T-cell (primary cell): ENCODE results near the gene DRICH1. TPM values are rescaled to one million over a fixed set of nuclear protein-coding genes. Genes with fewer than 3 reads are reported as not detected.
"Not testable (repeated sequence)": the region's sequence is repeated elsewhere in the genome, so short reads cannot be mapped to it uniquely, and the experiment has no call there.

ENCODE experiments used
- ATAC-seq, 4 experiments: fragments of 200-7000 bp in 3 of 4; fragments of 150-1000 bp in 1 of 4; cut with Tn5 transposase; replicated peaks in 1 of 4; 1 replicate in 3 of 4; 2 replicates in 1 of 4; pipeline ENCODE4 v1.10.0; 2021; ENCODE audit warnings: moderate library complexity in 3 of 4, mild to moderate bottlenecking in 2 of 4, moderate number of reproducible peaks in 1 of 4
- CTCF ChIA-PET, 2 donors: fragments of 300-600 bp; sonication (Branson Sonifier 250); formaldehyde crosslinking; loops; one replicate each; lab custom pipeline; 2022; ENCODE audit warnings: antibody characterized with exemption in 2 of 2; lab: Charles Lee
- POLR2A ChIA-PET, 2 donors: fragments of 300-600 bp; sonication (Branson Sonifier 250); formaldehyde crosslinking; loops; one replicate each; lab custom pipeline; 2022; ENCODE audit warnings: antibody characterized with exemption in 2 of 2; lab: Charles Lee
- DNase-seq, 35 experiments: peaks; one replicate each; pipeline versions ENCODE4 v3.0.0 to v3.0.0-alpha.2; 2013 to 2023
- H3K27ac ChIP-seq: one replicate; pipeline ENCODE4 v1.5.1; 2013; ENCODE audit warnings: low read length
- H3K27me3 ChIP-seq, 2 experiments: replicated peaks in 1 of 2; 1 replicate in 1 of 2; 2 replicates in 1 of 2; pipeline versions ENCODE4 v1.6.1 to v1.7.0; 2013; ENCODE audit warnings: low read length in 1 of 2, mixed read lengths in 1 of 2; ENCODE audit not compliant: control insufficient read depth in 2 of 2, insufficient read depth in 2 of 2; ENCODE audit errors: extremely low read depth in 1 of 2
- H3K36me3 ChIP-seq, 2 donors: 1 replicate in 1 of 2; 2 replicates in 1 of 2; pipeline versions ENCODE4 v1.6.1 to v1.7.0; 2013; ENCODE audit warnings: low read length in 1 of 2; ENCODE audit not compliant: control insufficient read depth in 2 of 2, insufficient read depth in 1 of 2; ENCODE audit errors: extremely low read depth in 1 of 2
- H3K4me1 ChIP-seq, 2 experiments: 1 replicate in 1 of 2; 2 replicates in 1 of 2; pipeline versions ENCODE4 v1.6.1 to v1.7.0; 2013; ENCODE audit warnings: low read length in 2 of 2, mixed read lengths in 1 of 2; ENCODE audit not compliant: insufficient read depth in 2 of 2, control insufficient read depth in 1 of 2; ENCODE audit errors: extremely low read depth in 1 of 2
- H3K4me3 ChIP-seq, 2 donors: 1 replicate in 1 of 2; 2 replicates in 1 of 2; pipeline versions ENCODE4 v1.5.1 to v1.7.0; 2013; ENCODE audit warnings: mild to moderate bottlenecking in 2 of 2, low read length in 1 of 2, moderate library complexity in 1 of 2; ENCODE audit not compliant: control insufficient read depth in 1 of 2; ENCODE audit errors: extremely low read depth in 1 of 2
- H3K9me3 ChIP-seq: 2 replicates; pipeline ENCODE4 v1.7.0; 2013
- H3K27ac Mint-ChIP-seq, 2 donors: one replicate each; pipeline ENCODE4 v1.8.0; 2020 to 2021; ENCODE audit warnings: mild to moderate bottlenecking in 2 of 2, mixed read lengths in 2 of 2
- H3K27me3 Mint-ChIP-seq, 2 donors: one replicate each; pipeline ENCODE4 v1.8.0; 2021 to 2022; ENCODE audit warnings: mixed read lengths in 2 of 2
- H3K36me3 Mint-ChIP-seq: one replicate; pipeline ENCODE4 v1.8.0; 2021; ENCODE audit warnings: mixed read lengths
- H3K4me1 Mint-ChIP-seq, 3 donors: one replicate each; pipeline ENCODE4 v1.8.0; 2020 to 2022; ENCODE audit warnings: mixed read lengths in 3 of 3, mild to moderate bottlenecking in 1 of 3
- H3K4me3 Mint-ChIP-seq, 3 donors: one replicate each; pipeline ENCODE4 v1.8.0; 2020 to 2022; ENCODE audit warnings: mild to moderate bottlenecking in 3 of 3, mixed read lengths in 3 of 3, moderate library complexity in 3 of 3
- H3K9me3 Mint-ChIP-seq, 3 donors: one replicate each; pipeline ENCODE4 v1.8.0; 2020 to 2022; ENCODE audit warnings: mixed read lengths in 3 of 3
- WGBS: methylation state at CpG from one replicate; pipeline ENCODE4 v1.1.5; 2013; ENCODE audit warnings: missing lambda C conversion rate; ENCODE audit not compliant: insufficient coverage; 5-methylcytosine and 5-hydroxymethylcytosine counted together
- total RNA-seq, 35 experiments: library from RNA in 6 of 35; stranded (reverse) in 6 of 35; fragments of 120-200 nt in 1 of 35; gene quantifications; one replicate each; pipeline versions ENCODE4 v1.2.1 to v1.2.4 and lab custom pipeline; 2013 to 2026

The DRICH1 gene
- total RNA-seq, 5 donors from 2014 or later (not counting 1 experiment from before 2014, with no cell fraction given), result 0.26 to 2.7 (median 1.2) TPM

- H3K27ac ChIP-seq, result no peak overlapping the region
- H3K36me3 ChIP-seq, result peaks cover 0 to 2% of the 10 kb centered on the region in 2 donors
- H3K27me3 ChIP-seq, result peaks cover 0 to 16% of the 10 kb centered on the region in 2 experiments
- no peak overlapping the region for H3K4me3 ChIP-seq
- Mint-ChIP-seq H3K36me3 (no peaks in the 10 kb centered on the region), H3K4me3 (no peak overlapping the region), H3K27ac (no peak overlapping the region), H3K9me3 (no peaks in the 10 kb centered on the region), H3K27me3 (peaks cover 0 to 3% of the 10 kb centered on the region in 2 donors), H3K4me1 (peaks cover 0 to 2% (median 0%) of the 10 kb centered on the region in 3 donors)
- H3K9me3 ChIP-seq, result no peaks in the 10 kb centered on the region
- POLR2A ChIA-PET, result no interaction called here
- CTCF ChIA-PET, result no interaction called here
- no peaks in the 10 kb centered on the region for H3K4me1 ChIP-seq
- DNase-seq (no peak), ATAC-seq (no peak)
- 57% methylated on average over 1 of the region's 8 CpGs for WGBS
Measured at GRCh38 chr22:23604939-23605712, 27.0 kb downstream of the DRICH1 start.

- no peaks in the 10 kb centered on the region for H3K4me1 ChIP-seq
- Mint-ChIP-seq H3K27me3 (no peaks in the 10 kb centered on the region), H3K4me1 (no peaks in the 10 kb centered on the region), H3K27ac (no peak overlapping the region), H3K4me3 (no peak overlapping the region), H3K36me3 (no peaks in the 10 kb centered on the region), H3K9me3 (no peaks in the 10 kb centered on the region)
- H3K36me3 ChIP-seq, result no peaks in the 10 kb centered on the region
- whole genome bisulfite sequencing, result 72% methylated on average over 5 of the region's 7 CpGs
- no peak overlapping the region for H3K4me3 ChIP-seq
- no peak for ATAC-seq
- H3K9me3 ChIP-seq, result no peaks in the 10 kb centered on the region
- CTCF ChIA-PET, result no interaction called here
- peaks cover 0 to 18% of the 10 kb centered on the region in 2 experiments for H3K27me3 ChIP-seq
- POLR2A ChIA-PET, result no interaction called here
- DNase-seq, result no peak
- H3K27ac ChIP-seq, result no peak overlapping the region
Measured at GRCh38 chr22:23603266-23603665, 28.9 kb downstream of the DRICH1 start.

- no peak overlapping the region for H3K27ac ChIP-seq
- WGBS, result 90% methylated on average over 8 of the region's 9 CpGs
- H3K27ac Mint-ChIP-seq, result no peak overlapping the region
- ChIA-PET CTCF (no interaction called here), POLR2A (no interaction called here)
- no peak for DNase-seq
- no peak overlapping the region for H3K4me3 Mint-ChIP-seq
- H3K27me3 ChIP-seq, result peaks cover 0 to 8% of the 10 kb centered on the region in 2 experiments
- H3K36me3 Mint-ChIP-seq, result no peaks in the 10 kb centered on the region
- H3K9me3 Mint-ChIP-seq, result no peaks in the 10 kb centered on the region
- no peaks in the 10 kb centered on the region for H3K27me3 Mint-ChIP-seq
- no peaks in the 10 kb centered on the region for H3K36me3 ChIP-seq
- no peaks in the 10 kb centered on the region for H3K4me1 ChIP-seq
- H3K4me1 Mint-ChIP-seq, result no peaks in the 10 kb centered on the region
- no peak for ATAC-seq
- no peak overlapping the region for H3K4me3 ChIP-seq
- no peaks in the 10 kb centered on the region for H3K9me3 ChIP-seq
Measured at GRCh38 chr22:23598805-23599518, 33.2 kb downstream of the DRICH1 start.

- H3K36me3 Mint-ChIP-seq, H3K9me3 Mint-ChIP-seq, CTCF ChIA-PET, H3K4me1 Mint-ChIP-seq, DNase-seq, H3K36me3 ChIP-seq, POLR2A ChIA-PET, H3K9me3 ChIP-seq, H3K4me3 ChIP-seq, H3K27me3 ChIP-seq, H3K4me1 ChIP-seq, H3K4me3 Mint-ChIP-seq, H3K27me3 Mint-ChIP-seq, H3K27ac Mint-ChIP-seq, ATAC-seq, H3K27ac ChIP-seq: not testable (repeated sequence)
- WGBS, result no CpG with 5 or more reads among the region's 7 CpGs
Measured at GRCh38 chr22:23597576-23598268, 34.4 kb downstream of the DRICH1 start.

- H3K4me1 ChIP-seq, ATAC-seq, DNase-seq, H3K4me1 Mint-ChIP-seq, CTCF ChIA-PET, H3K27me3 Mint-ChIP-seq, H3K4me3 ChIP-seq, H3K4me3 Mint-ChIP-seq, H3K36me3 Mint-ChIP-seq, H3K9me3 Mint-ChIP-seq, H3K27ac Mint-ChIP-seq, H3K27ac ChIP-seq, H3K9me3 ChIP-seq, POLR2A ChIA-PET, H3K36me3 ChIP-seq: not testable (repeated sequence)
- WGBS, result 42% methylated on average over 6 of the region's 6 CpGs
- peaks cover 0 to 13% of the 10 kb centered on the region in 2 experiments for H3K27me3 ChIP-seq
Measured at GRCh38 chr22:23595904-23596303, 36.2 kb downstream of the DRICH1 start.

GRCh38 chr22:23591846-23592245 lies 40.3 kb downstream of the DRICH1 start:
- 90% methylated on average over 5 of the region's 7 CpGs for WGBS

More at GRCh38 chr22:23591846-23592245, 40.3 kb downstream of the DRICH1 start:
- Histone ChIP-seq H3K27me3 (peaks cover 0 to 12% of the 10 kb centered on the region in 2 experiments), H3K9me3 (no peaks in the 10 kb centered on the region), H3K4me3 (no peak overlapping the region), H3K36me3 (no peaks in the 10 kb centered on the region), H3K27ac (no peak overlapping the region), H3K4me1 (no peaks in the 10 kb centered on the region)
- Mint-ChIP-seq H3K4me3 (no peak overlapping the region), H3K36me3 (no peaks in the 10 kb centered on the region), H3K27ac (no peak overlapping the region), H3K27me3 (peaks cover 0 to 12% of the 10 kb centered on the region in 2 donors), H3K4me1 (no peaks in the 10 kb centered on the region), H3K9me3 (peaks cover 0 to 4% (median 0%) of the 10 kb centered on the region in 3 donors)
- CTCF ChIA-PET, result no interaction called here
- no peak for ATAC-seq
- no peak for DNase-seq
- POLR2A ChIA-PET, result no interaction called here
